Vein endothelial cell (primary cell): ENCODE data around the gene EIF1AD. TPM values are rescaled to one million over a fixed set of nuclear protein-coding genes. Genes with fewer than 3 reads are reported as not detected.

Experiments
- total RNA-seq: library from RNA; depleted of rRNA; stranded (reverse); fragments of >200 nt; gene quantifications from 2 replicates; pipeline ENCODE4 v1.2.3, GENCODE V29; 2012

The EIF1AD gene, protein sequence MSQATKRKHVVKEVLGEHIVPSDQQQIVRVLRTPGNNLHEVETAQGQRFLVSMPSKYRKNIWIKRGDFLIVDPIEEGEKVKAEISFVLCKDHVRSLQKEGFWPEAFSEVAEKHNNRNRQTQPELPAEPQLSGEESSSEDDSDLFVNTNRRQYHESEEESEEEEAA
- 36.3 and 36.4 TPM in 2 replicates for total RNA-seq

GRCh38 chr11:66001942-66002647 is at the start of gene EIF1AD, which contains the start of gene BANF1:
EIF1AD (minus strand) TSS chr11:66002157; CDS start chr11:66000389, 1,768 bp downstream.
BANF1 (plus strand) TSS chr11:66002503; CDS start chr11:66003251, 748 bp downstream.

GRCh38 chr11:66048547-66049323 is 46.8 kb upstream of the EIF1AD start, which contains the start of gene GAL3ST3:
GAL3ST3 (minus strand) TSS chr11:66049161; CDS start chr11:66045415, 3,746 bp downstream.

DNA sequence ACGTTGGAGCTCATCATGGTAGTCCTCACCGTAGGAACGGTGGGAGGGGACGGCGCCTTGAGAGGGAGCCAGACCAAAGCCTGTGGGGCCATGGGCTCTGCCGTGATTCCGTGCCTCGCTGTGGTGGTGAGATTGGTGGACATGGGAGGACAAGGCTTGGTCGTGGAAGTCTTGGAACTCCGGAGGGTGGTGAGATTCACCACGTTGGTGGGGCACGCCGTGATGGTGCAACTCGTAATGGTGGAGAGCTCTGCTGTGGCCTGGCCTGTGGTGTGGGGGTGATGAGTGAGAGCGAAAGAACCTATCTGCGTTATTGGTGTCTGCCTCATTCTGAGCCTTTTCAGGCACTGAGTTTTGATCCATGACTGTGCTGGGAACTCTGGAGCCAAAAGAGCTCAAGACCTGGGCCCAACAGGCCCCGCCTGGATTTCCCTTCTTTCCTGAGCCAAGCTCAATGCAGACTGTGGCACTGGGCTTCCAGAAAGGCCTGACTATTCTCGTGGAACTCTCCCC is 24.1 kb upstream of the EIF1AD start, which contains the start of gene CATSPER1:
Gene CATSPER1, minus strand, starts transcription at position 463 of the 513 bp plus-strand sequence. Its CDS starts 100 bp downstream, at position 363.

GRCh38 chr11:66011785-66012303 is 9.9 kb upstream of the EIF1AD start, which contains the start of gene CST6:
CST6 (plus strand) TSS chr11:66012008; CDS start chr11:66012045, 37 bp downstream.

GRCh38 chr11:65961267-65962140 is 40.5 kb downstream of the EIF1AD start, which contains the start of gene SART1:
SART1 (plus strand) TSS chr11:65961734; CDS start chr11:65961781, 47 bp downstream.

Other genes starting within 250 kb of the EIF1AD start
- 20.6 and 21.9 TPM in 2 replicates for gene AP5B1, start 221.2 kb downstream of the EIF1AD start, total RNA-seq
- gene OVOL1, start 215.1 kb downstream of the EIF1AD start, total RNA-seq = not detected in 2 replicates
- 0.10 and 1.6 TPM in 2 replicates for gene SNX32, start 168.2 kb downstream of the EIF1AD start, total RNA-seq
- 1,256 and 1,560 TPM in 2 replicates for gene CFL1, start 144.0 kb downstream of the EIF1AD start, total RNA-seq
- 53.7 and 62.4 TPM in 2 replicates for gene MUS81, start 141.7 kb downstream of the EIF1AD start, total RNA-seq
- gene EFEMP2, start 129.4 kb downstream of the EIF1AD start, total RNA-seq = 22.2 and 40.2 TPM in 2 replicates
- 0.33 TPM in 1 of 2 replicates, not detected in the other for gene CTSW, start 122.3 kb downstream of the EIF1AD start, total RNA-seq
- gene FIBP, start 113.7 kb downstream of the EIF1AD start, total RNA-seq = 136 and 187 TPM in 2 replicates
- 75.8 and 112 TPM in 2 replicates for gene CCDC85B, start 111.5 kb downstream of the EIF1AD start, total RNA-seq
- gene FOSL1, start 101.8 kb downstream of the EIF1AD start, total RNA-seq = 32.1 and 39.5 TPM in 2 replicates
- gene C11orf68, start 83.1 kb downstream of the EIF1AD start, total RNA-seq = 24.7 and 28.1 TPM in 2 replicates
- gene DRAP1, start 82.7 kb downstream of the EIF1AD start, total RNA-seq = 108 and 111 TPM in 2 replicates
- gene TSGA10IP, start 56.7 kb downstream of the EIF1AD start, total RNA-seq = not detected in 2 replicates
- gene SART1, start 40.4 kb downstream of the EIF1AD start, total RNA-seq = 29.2 and 33.6 TPM in 2 replicates
- 29.4 and 35.5 TPM in 2 replicates for gene BANF1, start 346 bp upstream of the EIF1AD start, total RNA-seq
- gene CST6, start 9.9 kb upstream of the EIF1AD start, total RNA-seq = not detected in 2 replicates
- 0.10 and 0.33 TPM in 2 replicates for gene CATSPER1, start 24.3 kb upstream of the EIF1AD start, total RNA-seq
- gene GAL3ST3, start 47.0 kb upstream of the EIF1AD start, total RNA-seq = 0.65 TPM in 1 of 2 replicates, not detected in the other
- gene SF3B2, start 50.2 kb upstream of the EIF1AD start, total RNA-seq = 173 and 231 TPM in 2 replicates
- gene PACS1, start 68.1 kb upstream of the EIF1AD start, total RNA-seq = 32.7 and 47.4 TPM in 2 replicates